Smooth muscle cell (in vitro differentiated cells): ENCODE measurements around the gene MARCHF11. TPM values are rescaled to one million over a fixed set of nuclear protein-coding genes. Genes with fewer than 3 reads are reported as not detected.

Source experiments
- DNase-seq: peaks from one replicate; lab custom pipeline; 2025; ENCODE audit not compliant: unreplicated experiment; lab: John Stamatoyannopoulos, UW
- H2AFZ ChIP-seq: fragments of 200-600 bp; sonication (generic); 2 replicates; pipeline ENCODE4 v1.6.0; 2016; ENCODE audit warnings: antibody characterized with exemption, low read depth, mild to moderate bottlenecking
- H3F3A ChIP-seq: fragments of 200-600 bp; sonication (generic); 2 replicates; pipeline ENCODE4 v1.6.0; 2017; ENCODE audit warnings: antibody characterized with exemption, low read depth
- H3K27ac ChIP-seq: fragments of 200-600 bp; sonication (generic); 2 replicates; pipeline ENCODE4 v1.5.1; 2016; ENCODE audit warnings: low read depth, mild to moderate bottlenecking
- H3K27me3 ChIP-seq: fragments of 200-600 bp; sonication (generic); 2 replicates; pipeline ENCODE4 v1.6.1; 2016; ENCODE audit warnings: low read depth, mild to moderate bottlenecking
- H3K36me3 ChIP-seq: fragments of 200-600 bp; sonication (generic); 2 replicates; pipeline ENCODE4 v1.5.1; 2016; ENCODE audit warnings: low read depth
- H3K4me1 ChIP-seq: fragments of 200-600 bp; sonication (generic); 2 replicates; pipeline ENCODE4 v1.5.1; 2016; ENCODE audit warnings: low read depth
- H3K4me2 ChIP-seq: fragments of 200-600 bp; sonication (generic); 2 replicates; pipeline ENCODE4 v1.6.0; 2016; ENCODE audit warnings: mild to moderate bottlenecking
- H3K4me3 ChIP-seq: fragments of 200-600 bp; sonication (generic); 2 replicates; pipeline ENCODE4 v1.5.1; 2016; ENCODE audit warnings: mild to moderate bottlenecking
- H3K79me2 ChIP-seq: fragments of 200-600 bp; sonication (generic); 2 replicates; pipeline ENCODE4 v1.6.0; 2016; ENCODE audit warnings: low read depth, mild to moderate bottlenecking
- H3K9ac ChIP-seq: fragments of 200-600 bp; sonication (generic); 2 replicates; pipeline ENCODE4 v1.6.0; 2016; ENCODE audit warnings: low read depth
- H3K9me3 ChIP-seq: fragments of 200-600 bp; sonication (generic); replicated peaks from 2 replicates; pipeline ENCODE4 v1.5.1; 2016; ENCODE audit warnings: low read depth
- H4K20me1 ChIP-seq: fragments of 200-600 bp; sonication (generic); 2 replicates; pipeline ENCODE4 v1.6.0; 2016; ENCODE audit warnings: low read depth
- WGBS: methylation state at CpG from one replicate; pipeline ENCODE4 v1.1.7; 2016; ENCODE audit warnings: low lambda C conversion rate; 5-methylcytosine and 5-hydroxymethylcytosine counted together
- polyA plus RNA-seq: library from polyadenylated mRNA; unstranded; fragments of >200 nt; fragmentation: Nextera tagmentation; extraction: Ambion mirVana; gene quantifications from 2 replicates; pipeline ENCODE4 v1.2.1, GENCODE V29; 2016
- small RNA-seq: library from RNA; depleted of rRNA; stranded (forward); fragments of <200 nt; gene quantifications from one replicate; pipeline ENCODE3, GENCODE V24; 2014
- total RNA-seq: library from RNA; depleted of rRNA; stranded (reverse); fragments of >200 nt; gene quantifications from 2 replicates; pipeline ENCODE4 v1.2.3, GENCODE V29; 2014
- TF ChIP-seq, protein P1 (sequence below): fragments of 200-600 bp; sonication (generic); IDR thresholded peaks from 2 replicates; pipeline ENCODE4 v1.5.1; 2017; ENCODE audit warnings: borderline replicate concordance, mild to moderate bottlenecking, antibody characterized with exemption; ENCODE audit not compliant: insufficient read depth, poor library complexity, severe bottlenecking

Gene MARCHF11
- total and polyA plus RNA-seq, 2 experiments from 2014 or later = not detected

DNA sequence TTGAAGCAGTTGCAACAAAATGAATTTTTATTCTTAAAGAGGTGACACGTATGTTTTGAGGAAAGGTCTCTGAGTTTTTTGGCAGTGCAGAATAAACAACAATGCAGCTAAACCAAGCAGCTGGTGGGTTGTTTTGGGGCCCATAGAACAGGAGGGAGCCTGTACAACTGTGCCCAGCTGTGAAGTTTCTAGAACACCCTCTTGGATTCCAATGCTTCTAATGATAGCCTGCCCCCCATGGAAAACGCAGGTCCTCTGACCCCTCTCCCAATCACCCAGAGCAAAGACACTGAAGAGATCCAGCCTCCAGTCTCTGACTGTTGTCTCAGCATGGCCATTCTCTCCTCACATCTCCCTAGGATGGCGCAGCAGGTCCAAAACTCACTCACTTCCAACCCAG lies 150.9 kb downstream of the MARCHF11 start:
- H3K27me3 ChIP-seq = no peaks in the 10 kb centered on the region
- TF ChIP-seq, protein P1, sequence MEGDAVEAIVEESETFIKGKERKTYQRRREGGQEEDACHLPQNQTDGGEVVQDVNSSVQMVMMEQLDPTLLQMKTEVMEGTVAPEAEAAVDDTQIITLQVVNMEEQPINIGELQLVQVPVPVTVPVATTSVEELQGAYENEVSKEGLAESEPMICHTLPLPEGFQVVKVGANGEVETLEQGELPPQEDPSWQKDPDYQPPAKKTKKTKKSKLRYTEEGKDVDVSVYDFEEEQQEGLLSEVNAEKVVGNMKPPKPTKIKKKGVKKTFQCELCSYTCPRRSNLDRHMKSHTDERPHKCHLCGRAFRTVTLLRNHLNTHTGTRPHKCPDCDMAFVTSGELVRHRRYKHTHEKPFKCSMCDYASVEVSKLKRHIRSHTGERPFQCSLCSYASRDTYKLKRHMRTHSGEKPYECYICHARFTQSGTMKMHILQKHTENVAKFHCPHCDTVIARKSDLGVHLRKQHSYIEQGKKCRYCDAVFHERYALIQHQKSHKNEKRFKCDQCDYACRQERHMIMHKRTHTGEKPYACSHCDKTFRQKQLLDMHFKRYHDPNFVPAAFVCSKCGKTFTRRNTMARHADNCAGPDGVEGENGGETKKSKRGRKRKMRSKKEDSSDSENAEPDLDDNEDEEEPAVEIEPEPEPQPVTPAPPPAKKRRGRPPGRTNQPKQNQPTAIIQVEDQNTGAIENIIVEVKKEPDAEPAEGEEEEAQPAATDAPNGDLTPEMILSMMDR = no peak
- no peaks in the 10 kb centered on the region for H3K36me3 ChIP-seq
- 94% methylated on average over 3 of the region's 3 CpGs for WGBS
- H4K20me1 ChIP-seq = no peaks in the 10 kb centered on the region
- H3K4me2 ChIP-seq = no peak overlapping the region
- no peak overlapping the region for H3K9ac ChIP-seq
- H2AFZ ChIP-seq = no peak overlapping the region
- DNase-seq = no peak
- no peaks in the 10 kb centered on the region for H3K9me3 ChIP-seq
- no peak overlapping the region for H3K4me3 ChIP-seq
- no peak overlapping the region for H3K27ac ChIP-seq
- no peaks in the 10 kb centered on the region for H3K79me2 ChIP-seq
- no peaks in the 10 kb centered on the region for H3K4me1 ChIP-seq
- no peaks in the 10 kb centered on the region for H3F3A ChIP-seq

DNA sequence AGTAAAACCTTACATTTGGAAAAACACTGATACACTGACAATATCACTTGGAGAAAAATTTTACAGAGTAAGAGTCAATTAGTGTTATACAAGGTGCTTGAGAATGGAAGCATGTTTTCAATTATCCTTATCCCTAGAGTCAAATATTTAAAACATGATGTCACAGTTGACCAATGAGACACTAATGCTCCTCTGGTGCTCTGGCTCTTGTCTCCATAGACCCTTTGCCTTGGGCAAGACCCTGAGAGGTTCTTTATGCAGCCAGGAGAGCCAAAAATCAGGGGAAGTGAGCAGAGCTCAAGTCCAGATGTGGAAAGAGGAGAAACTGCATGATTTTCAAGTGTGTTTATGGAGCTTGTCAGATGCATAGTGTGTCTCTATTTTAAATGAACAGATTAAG lies 153.9 kb downstream of the MARCHF11 start:
- no peaks in the 10 kb centered on the region for H3K79me2 ChIP-seq
- H3K4me3 ChIP-seq = no peak overlapping the region
- no peaks in the 10 kb centered on the region for H3K4me1 ChIP-seq
- no peaks in the 10 kb centered on the region for H3K9me3 ChIP-seq
- no peaks in the 10 kb centered on the region for H4K20me1 ChIP-seq
- no peak overlapping the region for H3K4me2 ChIP-seq
- H3K27ac ChIP-seq = no peak overlapping the region
- DNase-seq = no peak
- no peak overlapping the region for H3K9ac ChIP-seq
- TF ChIP-seq, protein P1 = no peak
- H3K36me3 ChIP-seq = no peaks in the 10 kb centered on the region
- H2AFZ ChIP-seq = no peak overlapping the region
- no peaks in the 10 kb centered on the region for H3F3A ChIP-seq
- H3K27me3 ChIP-seq = no peaks in the 10 kb centered on the region

DNA sequence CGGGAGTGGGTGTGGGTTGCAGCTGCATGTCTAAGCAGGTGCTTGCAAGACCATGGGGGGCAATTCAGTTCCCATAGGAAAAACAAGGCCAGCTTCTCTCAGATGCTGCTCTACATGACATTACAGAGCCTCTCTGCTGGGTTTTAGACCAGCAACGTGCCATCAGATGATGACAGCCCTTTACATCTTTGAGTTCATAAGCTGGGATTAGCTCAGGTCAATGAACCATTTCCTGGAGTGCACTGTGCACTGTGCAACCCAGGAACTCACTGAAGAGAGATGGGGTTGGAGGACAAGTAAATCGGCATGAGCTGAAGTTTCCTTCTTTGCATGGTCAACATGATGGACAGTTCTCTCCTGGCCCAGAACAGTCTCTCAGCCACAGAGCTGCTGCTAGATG lies 160.6 kb downstream of the MARCHF11 start:
- H3K9ac ChIP-seq = no peak overlapping the region
- no peaks in the 10 kb centered on the region for H4K20me1 ChIP-seq
- no peak overlapping the region for H3K4me2 ChIP-seq
- no peak for DNase-seq
- no peaks in the 10 kb centered on the region for H3K36me3 ChIP-seq
- no peak overlapping the region for H3K4me3 ChIP-seq
- no peak overlapping the region for H3K27ac ChIP-seq
- H2AFZ ChIP-seq = no peak overlapping the region
- H3K4me1 ChIP-seq = no peaks in the 10 kb centered on the region
- H3K79me2 ChIP-seq = no peaks in the 10 kb centered on the region
- H3F3A ChIP-seq = no peaks in the 10 kb centered on the region
- no peaks in the 10 kb centered on the region for H3K27me3 ChIP-seq
- no peaks in the 10 kb centered on the region for H3K9me3 ChIP-seq
- TF ChIP-seq, protein P1 = no peak
- 77% methylated on average over 3 of the region's 3 CpGs for WGBS

DNA sequence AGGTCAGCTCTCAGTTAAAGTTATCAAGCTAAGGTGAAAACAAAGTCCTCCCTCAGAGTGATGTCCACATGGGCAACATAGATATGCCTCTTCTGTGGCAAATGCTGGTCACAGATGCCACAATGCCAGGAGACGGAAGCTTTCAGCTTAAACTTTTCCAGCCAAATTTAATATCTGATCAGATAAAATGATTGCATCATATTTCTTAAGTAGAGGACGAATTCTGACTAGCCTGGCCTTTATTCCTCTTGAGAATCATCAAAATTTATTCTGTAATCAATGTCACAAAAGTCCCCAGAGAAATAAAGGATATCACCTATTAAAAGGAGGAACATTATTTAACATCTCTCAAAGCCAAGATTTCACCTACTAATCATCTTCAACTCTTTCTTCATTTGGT lies 161.9 kb downstream of the MARCHF11 start:
- Histone ChIP-seq H3K9me3 (no peaks in the 10 kb centered on the region), H3K27me3 (no peaks in the 10 kb centered on the region), H3K4me3 (no peak overlapping the region), H3K27ac (no peak overlapping the region), H3K36me3 (no peaks in the 10 kb centered on the region), H3K4me1 (no peaks in the 10 kb centered on the region), H3K9ac (no peak overlapping the region), H3K79me2 (no peaks in the 10 kb centered on the region), H3K4me2 (no peak overlapping the region), H2AFZ (no peak overlapping the region), H4K20me1 (no peaks in the 10 kb centered on the region), H3F3A (no peaks in the 10 kb centered on the region)
- TF ChIP-seq, protein P1 = no peak
- no peak for DNase-seq
- WGBS = 80% methylated on average over 2 of the region's 2 CpGs

Small RNAs within 50 kb of the gene (small RNA-seq; reads per million reads assigned to genes)
- not detected for gene RNA5SP178
